Hepatocyte (in vitro differentiated cells): ENCODE results near the gene EGR1. TPM values are rescaled to one million over a fixed set of nuclear protein-coding genes. Genes with fewer than 3 reads are reported as not detected.

ENCODE experiments used
- DNase-seq: peaks from one replicate; pipeline ENCODE4 v3.0.0-alpha.2; 2016; ENCODE audit warnings: low spot score
- H2AFZ ChIP-seq: fragments of 200-600 bp; sonication (generic); 2 replicates; pipeline ENCODE4 v1.6.0; 2016; ENCODE audit warnings: antibody characterized with exemption, mild to moderate bottlenecking
- H3K27ac ChIP-seq: fragments of 200-600 bp; sonication (generic); 2 replicates; pipeline ENCODE4 v1.5.1; 2016; ENCODE audit warnings: mild to moderate bottlenecking
- H3K27me3 ChIP-seq: fragments of 200-600 bp; sonication (generic); 2 replicates; pipeline ENCODE4 v1.6.1; 2016
- H3K36me3 ChIP-seq: fragments of 200-600 bp; sonication (generic); replicated peaks from 2 replicates; pipeline ENCODE4 v1.5.1; 2016; ENCODE audit warnings: low read depth; ENCODE audit not compliant: insufficient read depth
- H3K4me1 ChIP-seq: fragments of 200-600 bp; sonication (generic); 2 replicates; pipeline ENCODE4 v1.5.1; 2016; ENCODE audit warnings: mild to moderate bottlenecking, moderate library complexity; ENCODE audit not compliant: insufficient read depth
- H3K4me2 ChIP-seq: fragments of 200-600 bp; sonication (generic); 2 replicates; pipeline ENCODE4 v1.6.0; 2016
- H3K4me3 ChIP-seq: fragments of 200-600 bp; sonication (generic); 2 replicates; pipeline ENCODE4 v1.5.1; 2016; ENCODE audit warnings: mild to moderate bottlenecking
- H3K79me2 ChIP-seq: fragments of 200-600 bp; sonication (generic); 2 replicates; pipeline ENCODE4 v1.6.0; 2017; ENCODE audit warnings: mild to moderate bottlenecking
- H3K9me2 ChIP-seq: fragments of 200-600 bp; sonication (generic); replicated peaks from 2 replicates; pipeline ENCODE4 v1.6.0; 2017; ENCODE audit warnings: mild to moderate bottlenecking; ENCODE audit not compliant: insufficient read depth
- H3K9me3 ChIP-seq: fragments of 200-600 bp; sonication (generic); 2 replicates; pipeline ENCODE4 v1.5.1; 2016; ENCODE audit warnings: low read depth, mild to moderate bottlenecking
- H4K20me1 ChIP-seq: fragments of 200-600 bp; sonication (generic); 2 replicates; pipeline ENCODE4 v1.6.0; 2016; ENCODE audit warnings: mild to moderate bottlenecking; ENCODE audit not compliant: insufficient read depth, poor library complexity, severe bottlenecking
- CTCF ChIP-seq: fragments of 200-600 bp; sonication (generic); IDR thresholded peaks from 2 replicates; pipeline ENCODE4 v1.5.1; 2016; ENCODE audit warnings: antibody characterized with exemption, mild to moderate bottlenecking; ENCODE audit not compliant: poor library complexity
- EZH2 ChIP-seq: fragments of 200-600 bp; sonication (generic); IDR thresholded peaks from 2 replicates; pipeline ENCODE4 v1.6.1; 2016; ENCODE audit warnings: antibody characterized with exemption, mild to moderate bottlenecking, borderline replicate concordance
- EZH2phosphoT487 ChIP-seq: fragments of 200-600 bp; sonication (generic); IDR thresholded peaks from one replicate; pipeline ENCODE4 v1.6.1; 2018; ENCODE audit warnings: antibody characterized with exemption, mild to moderate bottlenecking, low read depth, moderate library complexity; ENCODE audit not compliant: unreplicated experiment, severe bottlenecking
- WGBS: methylation state at CpG from one replicate; pipeline ENCODE4 v1.1.6; 2016; ENCODE audit warnings: low lambda C conversion rate; ENCODE audit errors: missing lambda C conversion rate; 5-methylcytosine and 5-hydroxymethylcytosine counted together
- polyA plus RNA-seq: library from polyadenylated mRNA; unstranded; fragments of >200 nt; fragmentation: Nextera tagmentation; extraction: Ambion mirVana; gene quantifications from 2 replicates; pipeline ENCODE4 v1.2.1, GENCODE V29; 2016
- total RNA-seq: library from RNA; depleted of rRNA; stranded (reverse); fragments of >200 nt; gene quantifications from 2 replicates; pipeline ENCODE4 v1.2.3, GENCODE V29; 2014

The EGR1 gene
- total and polyA plus RNA-seq, 2 experiments from 2014 or later: 95.4 to 336 TPM

GRCh38 chr5:138467711-138468132, 2.4 kb downstream of the EGR1 start:
- Histone ChIP-seq H3K9me3 (no peaks in the 10 kb centered on the region), H3K9me2 (no peaks in the 10 kb centered on the region), H3K36me3 (no peaks in the 10 kb centered on the region), H2AFZ (no peak overlapping the region), H3K27ac (no peak overlapping the region), H3K4me2 (peak overlapping the region; percentile 89), H3K79me2 (no peaks in the 10 kb centered on the region), H3K4me1 (peaks cover 6% of the 10 kb centered on the region), H3K27me3 (no peaks in the 10 kb centered on the region), H4K20me1 (peaks cover 25% of the 10 kb centered on the region), H3K4me3 (no peak overlapping the region)
- WGBS: 93% methylated on average over 14 of the region's 14 CpGs
- peak; percentile 37 for DNase-seq
- no peak for TF ChIP-seq CTCF
- TF ChIP-seq EZH2: no peak
- TF ChIP-seq EZH2phosphoT487: no peak

GRCh38 chr5:138468133-138468965, 3.1 kb downstream of the EGR1 start:
- Histone ChIP-seq H3K9me3 (no peaks in the 10 kb centered on the region), H3K27me3 (no peaks in the 10 kb centered on the region), H2AFZ (no peak overlapping the region), H3K36me3 (no peaks in the 10 kb centered on the region), H3K4me2 (peak overlapping the region; percentile 89), H4K20me1 (peaks cover 25% of the 10 kb centered on the region), H3K4me1 (peaks cover 2% of the 10 kb centered on the region), H3K4me3 (no peak overlapping the region), H3K79me2 (no peaks in the 10 kb centered on the region), H3K27ac (no peak overlapping the region), H3K9me2 (no peaks in the 10 kb centered on the region)
- TF ChIP-seq EZH2 (no peak), CTCF (no peak), EZH2phosphoT487 (no peak)
- 87% methylated on average over 7 of the region's 7 CpGs for WGBS
- DNase-seq: peak; percentile 50

- H3K4me1 ChIP-seq: no peaks in the 10 kb centered on the region
- H3K9me3 ChIP-seq: no peaks in the 10 kb centered on the region
- no peak overlapping the region for H2AFZ ChIP-seq
- peak; percentile 80 for DNase-seq
- H4K20me1 ChIP-seq: peaks cover 25% of the 10 kb centered on the region
- H3K4me2 ChIP-seq: no peak overlapping the region
- H3K27me3 ChIP-seq: no peaks in the 10 kb centered on the region
- H3K79me2 ChIP-seq: no peaks in the 10 kb centered on the region
- TF ChIP-seq CTCF: no peak
- TF ChIP-seq EZH2phosphoT487: no peak
- TF ChIP-seq EZH2: no peak
- no peak overlapping the region for H3K4me3 ChIP-seq
- WGBS: 92% methylated on average over 8 of the region's 8 CpGs
- H3K27ac ChIP-seq: no peak overlapping the region
- no peaks in the 10 kb centered on the region for H3K36me3 ChIP-seq
- no peaks in the 10 kb centered on the region for H3K9me2 ChIP-seq
Observed at GRCh38 chr5:138468966-138469539, 3.8 kb downstream of the EGR1 start.
